ENCODE results near the gene PARP12.

- TF ChIP-seq CTCF (IDR thresholded peaks at IDR 0.05) (no peak), POLR2A (IDR thresholded peaks at IDR 0.05) (no peak)
Measured at GRCh38 chr7:139982927-139983920, 79.5 kb downstream of the PARP12 start.

Measured in ovary (tissue), 3 donors.